Tibial nerve (tissue), 4 donors: ENCODE results near the gene MGLL.

Experiments
- CTCF ChIP-seq, 5 experiments: fragments of 200-600 bp in 3 of 5; fragments of 450-650 bp in 2 of 5; sonication (generic) in 3 of 5; IDR thresholded peaks; one replicate each; pipeline ENCODE4 v1.5.1; 2016 to 2019; ENCODE audit warnings: antibody characterized with exemption in 5 of 5, mild to moderate bottlenecking in 3 of 5, moderate library complexity in 2 of 5
- EP300 ChIP-seq, 2 donors: sonication (generic); formaldehyde crosslinking; IDR thresholded peaks; one replicate each; pipeline ENCODE4 v1.6.1; 2017; ENCODE audit warnings: antibody characterized with exemption in 2 of 2, mild to moderate bottlenecking in 1 of 2
- POLR2A ChIP-seq, 2 donors: fragments of 450-650 bp; IDR thresholded peaks; one replicate each; pipeline ENCODE4 v1.6.1; 2017; ENCODE audit warnings: antibody characterized with exemption in 2 of 2, mild to moderate bottlenecking in 2 of 2, moderate library complexity in 2 of 2

- no peak for TF ChIP-seq POLR2A (IDR thresholded peaks at IDR 0.05)
- TF ChIP-seq CTCF (IDR thresholded peaks at IDR 0.05), result no peak
- TF ChIP-seq EP300 (IDR thresholded peaks at IDR 0.05), result peak in 1 of 2 donors; percentile 11
Measured at GRCh38 chr3:127690106-127690505, 132.2 kb downstream of the MGLL start.
